ENCODE measurements around the gene TAS2R41.

TAS2R41 gene

GRCh38 chr7:143492799-143493739 is 15.4 kb downstream of the TAS2R41 start:
- no peak for DNase-seq (ENCODE audit: low read depth in 2 of 2, low spot score in 1 of 2)

- DNase-seq (ENCODE audit: low read depth in 2 of 2, low spot score in 1 of 2) = no peak
These were observed 16.1 kb downstream of the TAS2R41 start for GRCh38 chr7:143493751-143494150.

DNA sequence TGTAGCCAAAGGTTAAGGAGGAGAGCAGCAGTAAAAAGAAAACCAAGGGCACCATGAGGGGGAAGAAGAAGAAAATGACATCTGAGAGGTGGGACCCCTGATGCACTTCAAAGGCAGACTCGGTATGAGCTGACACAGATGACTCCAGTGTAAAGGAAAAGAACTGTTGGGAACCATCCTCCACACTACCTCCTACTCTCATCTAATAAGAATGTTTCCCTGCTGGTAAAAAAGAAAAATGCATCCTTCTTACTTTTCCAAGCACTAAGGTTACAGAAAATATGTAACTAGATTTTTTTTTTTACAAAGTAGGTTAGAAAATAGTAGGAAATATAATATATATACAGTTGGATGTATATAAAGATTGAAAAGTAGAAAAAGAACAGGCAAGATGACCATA is 16.9 kb downstream of the TAS2R41 start:
- DNase-seq (ENCODE audit: low read depth in 2 of 2, low spot score in 1 of 2) = no peak

DNA sequence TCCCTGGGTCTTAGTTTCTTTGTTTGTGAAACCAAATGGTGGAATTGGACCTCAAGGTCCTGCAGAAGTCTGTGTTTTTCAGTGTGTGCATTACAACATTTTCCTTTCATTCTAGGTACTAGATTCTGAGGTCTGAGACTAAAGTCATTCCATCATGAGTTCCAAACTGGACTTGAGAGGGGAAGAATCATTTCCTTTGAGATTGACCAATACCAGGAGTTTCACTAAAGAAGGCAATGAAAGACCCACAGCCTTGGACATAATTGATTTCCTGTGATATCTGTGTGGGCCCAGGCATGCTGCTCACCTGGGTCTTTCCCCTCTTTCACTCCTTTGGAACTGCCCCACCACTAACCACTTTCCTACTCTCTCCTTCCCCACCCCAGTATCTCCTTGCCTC is 18.2 kb downstream of the TAS2R41 start:
- DNase-seq (ENCODE audit: low read depth in 2 of 2, low spot score in 1 of 2) = no peak

DNA sequence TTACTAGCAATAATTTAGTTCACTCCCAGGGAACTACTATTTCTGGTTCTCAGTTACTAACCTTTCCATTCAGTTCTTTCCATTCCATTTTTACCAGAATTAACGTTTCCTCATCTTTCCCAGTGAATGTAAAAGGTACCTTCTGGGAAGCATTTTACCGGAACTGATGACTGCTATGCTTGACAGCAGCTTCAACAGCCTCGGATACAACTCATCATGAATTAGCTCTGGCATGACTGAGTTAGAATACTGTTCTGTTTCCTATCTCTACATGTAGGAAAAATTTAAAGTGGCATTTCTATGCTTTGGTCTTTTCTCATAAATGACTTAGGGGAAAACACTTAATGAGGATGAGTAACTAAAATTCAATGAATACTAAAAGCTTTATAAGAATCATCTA is 18.6 kb downstream of the TAS2R41 start:
- no peak for DNase-seq (ENCODE audit: low read depth in 2 of 2, low spot score in 1 of 2)

DNA sequence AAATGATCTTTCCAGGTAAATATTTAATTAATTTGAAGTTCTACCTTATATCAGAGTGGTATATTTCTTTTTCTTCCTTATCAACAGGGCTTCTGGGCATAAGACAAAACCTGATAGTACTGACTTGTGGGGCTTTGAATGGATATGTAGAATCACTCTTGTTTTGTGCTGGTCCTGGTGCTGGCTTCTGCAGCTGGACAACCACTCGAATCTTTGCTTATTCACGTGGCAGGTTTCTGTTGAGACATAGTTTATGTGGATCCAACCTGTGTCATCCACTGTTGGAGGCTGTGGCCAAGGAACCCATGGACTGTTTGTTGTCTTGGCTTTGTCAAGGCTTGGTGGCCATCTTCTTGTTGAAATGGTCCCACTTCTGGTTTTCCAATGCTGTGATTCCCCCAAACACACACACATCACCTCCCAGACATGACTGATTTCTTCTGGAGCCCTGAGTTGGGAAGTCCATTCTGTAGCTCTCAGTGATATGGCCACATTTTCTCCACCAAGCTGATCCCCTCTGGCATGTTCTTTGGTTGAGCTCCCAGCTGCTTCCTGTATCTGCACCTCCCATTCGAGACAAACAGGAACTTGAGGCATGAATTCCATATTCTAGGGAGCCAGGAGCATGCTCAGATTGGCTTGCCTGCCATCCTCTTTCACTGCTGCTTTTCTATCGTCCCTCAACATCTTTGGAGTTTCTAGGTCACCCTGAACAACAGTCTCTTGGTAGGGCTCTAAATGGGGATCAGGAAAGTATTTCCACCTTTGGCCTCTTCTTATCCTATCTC is 19.5 kb downstream of the TAS2R41 start:
- no peak for DNase-seq (ENCODE audit: low read depth in 2 of 2, low spot score in 1 of 2)

GRCh38 chr7:143499246-143499645 is 21.6 kb downstream of the TAS2R41 start:
- no peak for DNase-seq (ENCODE audit: low read depth in 2 of 2, low spot score in 1 of 2)

DNA sequence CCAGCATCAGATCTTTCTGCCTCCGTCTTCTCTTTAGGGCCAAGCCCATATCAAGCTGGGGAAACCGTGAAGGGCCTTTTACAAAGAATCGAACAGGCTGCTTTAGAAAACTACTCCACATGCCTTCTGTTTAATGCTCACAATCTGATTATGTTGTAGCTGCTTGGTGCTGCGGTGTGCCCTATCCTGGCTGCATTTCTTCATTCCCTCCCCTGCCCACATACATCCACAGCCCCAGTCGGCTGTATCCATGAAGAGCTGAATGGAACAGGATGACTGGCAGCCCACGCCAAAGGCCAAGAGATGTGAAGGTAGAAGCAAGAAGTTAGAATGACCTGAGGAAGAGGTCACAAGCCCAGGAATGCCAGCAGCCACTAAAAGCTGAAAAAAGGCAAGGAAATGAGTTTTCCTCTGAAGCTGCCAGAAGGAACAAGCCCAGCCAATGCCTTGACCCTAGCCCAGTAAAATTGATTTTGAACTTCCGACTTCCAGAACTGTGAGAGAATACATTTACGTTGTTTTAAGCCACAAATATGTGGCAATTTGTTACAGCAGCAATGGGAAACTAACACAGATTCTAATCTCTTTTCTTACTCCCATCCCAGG is 22.2 kb downstream of the TAS2R41 start:
- no peak for DNase-seq (ENCODE audit: low read depth in 2 of 2, low spot score in 1 of 2)

DNA sequence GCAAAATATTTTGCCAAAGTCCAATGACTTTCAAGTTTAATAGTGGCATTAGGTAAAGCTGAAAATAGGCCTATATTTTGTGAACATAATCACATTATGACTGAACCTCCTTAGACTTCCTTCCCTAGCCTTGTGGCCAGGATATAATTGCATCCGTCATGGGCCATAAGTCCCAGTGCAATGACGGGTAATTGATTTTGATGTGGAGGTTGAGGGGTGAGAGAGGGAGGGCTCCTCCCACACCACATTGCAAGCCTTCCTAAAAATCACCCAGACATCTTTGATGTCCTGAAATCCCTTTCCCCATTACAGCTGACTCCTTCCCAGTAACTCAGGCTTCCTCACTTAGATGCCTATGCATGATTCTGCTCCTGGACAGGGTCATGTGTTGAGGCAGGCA is 25.6 kb downstream of the TAS2R41 start:
- DNase-seq (ENCODE audit: low read depth in 2 of 2, low spot score in 1 of 2) = no peak

DNA sequence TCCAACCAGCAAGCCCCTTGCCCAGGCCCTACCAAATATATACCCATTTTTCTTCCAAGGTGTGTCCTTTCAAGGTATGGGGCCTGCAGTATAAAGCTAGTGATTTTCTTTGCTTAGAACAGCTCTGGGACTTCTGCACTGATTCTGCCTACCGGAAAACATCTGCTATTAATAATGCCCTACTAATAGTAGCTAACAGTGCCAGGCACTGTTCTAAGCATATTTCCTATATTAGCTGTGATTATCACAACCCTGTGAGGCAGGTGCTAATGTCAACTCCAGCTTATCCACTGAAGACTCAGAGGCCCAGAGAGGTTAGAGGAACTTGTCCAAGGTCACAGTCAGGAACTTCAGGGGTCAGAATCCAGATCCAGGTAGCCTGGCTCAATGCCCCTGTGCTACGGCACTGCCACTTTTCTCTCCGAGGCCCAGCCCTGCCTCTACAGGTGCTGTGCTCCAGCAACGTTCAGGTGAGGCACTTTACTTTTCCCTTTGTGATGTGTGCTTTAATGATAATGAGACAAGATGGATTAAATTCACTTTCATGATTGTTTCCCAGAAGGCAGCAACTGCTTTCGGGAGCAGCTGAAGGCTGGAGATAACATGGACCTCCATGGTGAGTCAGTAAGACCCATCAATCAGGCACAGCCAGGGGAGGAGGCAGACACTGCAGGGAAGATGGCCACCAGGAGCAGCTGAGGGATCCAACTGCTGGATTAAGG is 26.7 kb downstream of the TAS2R41 start:
- DNase-seq (ENCODE audit: low read depth in 2 of 2, low spot score in 1 of 2) = no peak

- DNase-seq (ENCODE audit: low read depth in 2 of 2, low spot score in 1 of 2) = no peak
These were observed 27.2 kb downstream of the TAS2R41 start for GRCh38 chr7:143504937-143505297.

DNA sequence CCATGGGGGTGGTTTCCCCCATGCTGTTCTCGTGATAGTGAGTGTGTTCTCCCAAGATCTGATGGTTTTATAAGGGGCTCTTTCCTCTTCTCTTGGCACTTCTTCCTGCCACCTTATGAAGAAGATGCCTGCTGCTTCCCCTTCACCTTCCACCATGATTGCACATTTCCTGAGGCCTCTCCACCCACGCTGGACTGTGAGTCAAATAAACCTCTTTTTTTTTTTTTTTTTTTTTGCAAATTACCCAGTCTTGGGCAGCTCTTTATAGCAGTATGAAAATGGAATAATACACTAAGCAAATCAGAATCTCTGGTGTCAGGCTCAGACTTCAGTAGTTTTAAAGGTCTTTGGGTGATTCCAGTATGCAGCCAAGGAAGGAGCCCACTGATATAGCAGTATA is 28.2 kb downstream of the TAS2R41 start:
- no peak for DNase-seq (ENCODE audit: low read depth in 2 of 2, low spot score in 1 of 2)

GRCh38 chr7:143507094-143507518 is 29.4 kb downstream of the TAS2R41 start:
- DNase-seq (ENCODE audit: low read depth in 2 of 2, low spot score in 1 of 2) = no peak

DNA sequence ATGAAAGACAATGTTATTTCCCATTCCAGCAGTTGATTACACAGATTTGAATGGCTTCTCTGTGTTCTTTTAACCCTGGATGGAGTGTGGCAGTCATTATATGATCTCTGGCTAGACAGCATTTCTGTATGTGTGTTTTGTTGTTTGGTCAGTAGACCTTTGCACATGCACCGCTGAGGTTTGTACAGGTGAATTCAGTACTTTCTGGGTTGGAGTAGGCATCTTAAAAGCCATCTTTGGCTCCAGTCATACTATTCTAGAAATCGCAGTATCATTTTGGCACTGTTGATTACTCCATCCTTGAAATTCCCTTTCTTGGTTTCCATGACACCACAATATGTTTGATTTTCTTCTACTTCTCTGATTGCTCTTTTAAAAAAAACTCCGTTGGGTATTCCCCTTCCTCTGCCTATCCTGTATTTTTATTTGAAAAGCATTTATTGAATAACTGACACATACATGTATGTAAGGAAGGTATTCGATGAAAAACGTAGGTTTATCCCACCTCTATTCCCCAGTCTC is 29.9 kb downstream of the TAS2R41 start:
- no peak for DNase-seq (ENCODE audit: low read depth in 2 of 2, low spot score in 1 of 2)

DNA sequence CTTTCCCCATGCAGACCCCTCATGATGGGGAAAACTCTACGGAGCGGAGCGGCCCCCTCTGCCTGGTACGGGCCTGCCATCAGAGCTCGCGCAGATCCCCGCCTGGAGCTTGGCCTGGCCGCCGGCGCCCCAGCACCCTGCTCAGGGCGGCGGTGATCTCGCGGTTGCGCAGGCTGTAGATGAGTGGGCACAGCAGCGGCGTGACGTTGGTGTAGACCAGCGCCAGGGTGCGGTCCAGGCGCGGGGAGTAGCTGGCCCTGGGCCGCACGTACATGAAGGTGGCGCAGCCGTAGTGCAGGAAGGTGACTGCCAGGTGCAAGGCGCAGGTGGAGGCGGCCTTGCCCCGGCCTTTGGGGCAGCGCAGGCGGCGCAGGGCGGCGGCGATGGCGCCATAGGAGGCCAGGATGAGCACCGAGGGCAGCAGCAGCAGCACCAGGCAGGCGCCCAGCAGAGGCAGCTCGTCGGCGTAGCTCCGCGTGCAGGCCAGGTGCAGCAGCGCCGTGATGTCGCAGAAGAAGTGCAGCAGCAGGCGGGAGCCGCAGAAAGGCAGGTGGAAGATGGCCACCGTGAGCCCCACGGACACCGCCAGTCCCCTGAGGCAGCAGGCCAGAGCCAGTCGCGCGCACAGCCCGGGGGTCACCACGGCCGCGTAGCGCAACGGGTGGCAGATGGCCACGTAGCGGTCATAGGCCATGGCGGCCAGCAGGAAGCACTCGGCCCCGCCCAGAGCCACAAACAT is 33.4 kb downstream of the TAS2R41 start:
- no peak for DNase-seq (ENCODE audit: low read depth in 2 of 2, low spot score in 1 of 2)

DNA sequence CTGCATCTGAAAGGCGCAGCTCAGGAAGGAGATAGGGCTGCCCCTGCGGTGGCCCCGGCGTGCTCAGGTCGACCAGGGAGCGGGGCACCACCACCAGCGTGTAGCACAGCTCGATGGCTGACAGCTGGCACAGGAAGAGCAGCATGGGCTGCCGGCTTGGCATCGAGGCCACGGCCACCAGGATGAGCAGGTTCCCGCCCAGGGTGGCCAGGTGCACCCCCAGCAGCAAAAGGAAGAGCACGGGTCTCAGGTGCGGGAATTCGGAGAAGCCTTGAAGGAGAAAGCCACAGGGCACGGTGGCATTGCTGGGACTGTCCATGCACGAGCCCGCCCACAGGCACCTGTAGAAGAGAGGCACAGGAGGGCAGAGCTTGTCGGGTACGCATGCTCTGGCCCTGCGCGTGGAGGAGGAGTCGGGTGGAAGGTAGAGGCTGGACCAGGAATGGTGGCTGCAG is 33.9 kb downstream of the TAS2R41 start:
- no peak for DNase-seq (ENCODE audit: low read depth in 2 of 2, low spot score in 1 of 2)

DNA sequence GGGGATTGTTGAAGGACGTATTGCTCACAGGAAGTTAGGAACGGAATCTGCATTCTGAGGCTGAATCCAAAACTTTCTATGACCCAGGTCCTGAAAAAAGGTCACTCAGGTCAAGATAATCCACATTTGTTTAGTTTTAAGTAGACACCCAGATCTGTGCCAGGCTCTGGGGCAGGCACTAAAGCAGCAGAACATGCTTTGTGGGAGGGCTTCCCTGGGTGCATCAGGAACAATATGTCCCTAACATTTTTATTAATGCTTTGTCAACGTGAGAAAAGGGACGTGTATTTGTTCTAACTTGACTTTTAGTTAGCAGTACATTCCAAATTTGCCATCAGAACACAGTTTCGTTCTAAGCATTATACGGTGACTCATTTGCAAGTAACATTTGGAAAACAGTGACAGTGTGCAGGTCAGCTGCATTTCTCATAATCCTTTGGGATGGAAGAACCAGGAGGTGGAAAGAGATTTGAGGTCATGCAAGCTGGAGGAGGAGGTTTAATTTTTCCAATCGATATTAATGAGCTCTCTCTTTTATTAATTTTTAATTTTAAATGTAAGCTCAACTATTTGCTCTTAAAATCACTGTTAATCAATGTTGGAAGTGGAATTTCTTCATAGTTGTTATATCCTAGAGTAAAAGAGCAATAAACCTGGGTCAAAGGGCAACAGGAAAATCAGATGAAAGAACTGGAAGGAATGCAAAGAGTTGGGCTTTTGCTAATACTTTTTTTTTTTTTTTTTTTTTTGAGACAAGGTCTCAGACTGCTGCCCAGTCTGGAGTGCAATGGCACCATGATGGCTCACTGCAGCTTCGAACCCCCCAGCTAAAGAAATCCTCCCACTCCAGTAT is 35.0 kb downstream of the TAS2R41 start:
- no peak for DNase-seq (ENCODE audit: low read depth in 2 of 2, low spot score in 1 of 2)

DNA sequence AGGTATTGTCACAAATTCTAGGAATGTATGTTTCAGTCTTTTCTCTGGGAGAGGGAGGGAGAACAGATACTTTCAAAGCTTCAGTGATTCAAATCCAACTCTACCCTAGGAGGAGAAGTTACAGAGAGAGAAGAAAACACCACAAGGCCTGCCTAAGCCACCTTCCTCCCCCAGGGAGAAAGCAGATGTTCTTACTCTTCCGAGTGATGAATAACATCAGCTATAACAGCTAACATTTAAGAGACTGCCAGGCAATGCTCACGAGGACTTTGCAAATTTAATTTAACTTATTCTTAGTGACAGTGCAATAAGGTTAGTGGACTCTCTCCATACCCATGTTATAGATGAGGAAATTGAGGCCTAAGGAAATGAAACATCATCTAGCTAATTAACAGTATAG is 36.8 kb downstream of the TAS2R41 start:
- DNase-seq (ENCODE audit: low read depth in 2 of 2, low spot score in 1 of 2) = no peak

DNA sequence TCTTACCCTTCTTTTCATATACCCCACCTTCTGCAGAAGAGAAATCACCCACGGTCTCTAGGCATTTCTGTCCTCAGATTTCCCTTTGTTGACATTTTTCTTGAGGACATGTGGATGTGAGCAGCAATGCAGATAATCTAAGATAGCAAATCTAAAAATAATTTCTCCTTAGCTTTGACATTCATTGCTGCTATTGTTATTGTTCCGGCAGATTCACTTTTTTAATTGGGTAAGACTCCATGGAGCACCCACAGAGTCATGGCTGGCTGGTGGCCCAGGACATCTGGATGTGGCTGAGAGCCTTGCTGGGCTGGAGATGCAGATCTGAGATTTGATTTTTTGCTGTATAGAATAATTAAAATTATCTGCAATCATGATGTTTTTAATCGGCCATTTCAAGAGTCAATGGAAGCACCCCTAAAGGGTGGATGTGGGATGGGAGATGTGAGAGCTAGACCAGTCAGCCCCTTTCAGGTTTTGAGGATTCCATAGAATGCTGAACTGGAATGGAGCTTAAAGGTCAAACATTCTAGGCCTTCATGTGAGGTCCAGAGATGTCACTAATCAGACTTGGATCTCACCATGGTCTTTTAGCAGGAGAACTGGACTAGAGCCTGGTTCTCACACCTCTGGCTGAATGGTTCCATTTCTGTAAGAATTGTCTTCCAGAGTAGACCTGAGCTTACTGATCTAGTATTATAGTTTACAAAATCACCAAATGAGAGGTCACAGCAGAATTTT is 37.5 kb downstream of the TAS2R41 start:
- DNase-seq (ENCODE audit: low read depth in 2 of 2, low spot score in 1 of 2) = no peak
